ENCODE results near the gene NR1H3.
"Not testable (repeated sequence)": the region's sequence is repeated elsewhere in the genome, so short reads cannot be mapped to it uniquely, and the experiment has no call there.

The NR1H3 gene

DNA sequence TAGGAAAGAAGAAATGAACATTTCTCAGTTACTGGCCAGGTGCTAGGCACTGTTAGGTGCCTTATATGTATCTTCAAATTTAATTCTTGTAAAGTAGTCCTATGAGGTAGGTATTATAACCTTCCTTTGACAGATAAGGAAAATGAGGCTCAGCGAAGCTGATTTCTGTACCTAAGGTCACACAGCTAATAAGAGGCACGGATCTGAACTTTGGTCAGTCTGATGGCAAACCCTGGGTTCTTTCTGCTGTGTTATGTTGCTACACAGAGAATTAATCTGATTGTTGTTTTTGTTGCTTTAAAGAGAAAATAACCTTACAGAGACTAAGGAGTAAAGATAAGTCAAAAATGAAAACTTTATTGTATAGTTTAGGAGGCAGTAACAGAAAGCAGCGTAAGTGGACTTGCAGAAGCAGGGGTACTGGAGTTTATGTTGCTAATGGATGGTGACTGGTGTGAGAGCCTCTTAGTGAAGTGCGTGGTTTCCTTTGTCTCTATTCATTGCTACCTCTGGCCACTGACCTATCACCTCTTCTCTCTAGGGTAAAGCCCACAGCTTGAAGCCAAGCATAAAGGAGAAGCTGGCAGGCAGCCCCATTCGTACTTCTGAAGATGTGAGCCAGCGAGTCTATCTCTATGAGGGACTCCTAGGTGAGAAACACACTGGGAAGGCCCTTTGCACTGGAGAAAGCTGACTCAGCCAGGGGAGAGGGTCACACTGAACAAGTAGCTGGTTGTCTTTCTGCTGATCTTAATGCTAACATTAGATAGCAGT is 50.4 kb downstream of the NR1H3 start:
- no peak for DNase-seq

- no peak for DNase-seq
Measured at GRCh38 chr11:47314992-47315391, 57.2 kb downstream of the NR1H3 start.

DNA sequence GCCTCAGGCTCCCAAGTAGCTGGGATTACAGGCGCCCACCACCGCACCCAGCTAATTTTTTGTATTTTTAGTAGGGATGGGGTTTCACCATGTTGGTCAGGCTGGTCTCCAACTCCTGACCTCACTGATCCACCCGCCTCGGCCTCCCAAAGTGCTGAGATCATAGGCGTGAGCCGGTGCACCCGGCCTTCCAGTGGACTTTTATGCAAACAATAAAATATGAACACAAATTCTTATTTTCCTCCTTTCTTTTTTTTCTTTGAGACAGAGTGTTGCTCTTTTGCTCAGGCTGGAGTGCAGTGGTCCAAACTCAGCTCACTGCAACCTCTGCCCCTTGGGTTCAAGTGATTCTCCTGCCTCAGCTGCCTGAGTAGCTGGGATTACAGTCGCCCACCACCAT is 58.7 kb downstream of the NR1H3 start:
- DNase-seq, result not testable (repeated sequence)

DNA sequence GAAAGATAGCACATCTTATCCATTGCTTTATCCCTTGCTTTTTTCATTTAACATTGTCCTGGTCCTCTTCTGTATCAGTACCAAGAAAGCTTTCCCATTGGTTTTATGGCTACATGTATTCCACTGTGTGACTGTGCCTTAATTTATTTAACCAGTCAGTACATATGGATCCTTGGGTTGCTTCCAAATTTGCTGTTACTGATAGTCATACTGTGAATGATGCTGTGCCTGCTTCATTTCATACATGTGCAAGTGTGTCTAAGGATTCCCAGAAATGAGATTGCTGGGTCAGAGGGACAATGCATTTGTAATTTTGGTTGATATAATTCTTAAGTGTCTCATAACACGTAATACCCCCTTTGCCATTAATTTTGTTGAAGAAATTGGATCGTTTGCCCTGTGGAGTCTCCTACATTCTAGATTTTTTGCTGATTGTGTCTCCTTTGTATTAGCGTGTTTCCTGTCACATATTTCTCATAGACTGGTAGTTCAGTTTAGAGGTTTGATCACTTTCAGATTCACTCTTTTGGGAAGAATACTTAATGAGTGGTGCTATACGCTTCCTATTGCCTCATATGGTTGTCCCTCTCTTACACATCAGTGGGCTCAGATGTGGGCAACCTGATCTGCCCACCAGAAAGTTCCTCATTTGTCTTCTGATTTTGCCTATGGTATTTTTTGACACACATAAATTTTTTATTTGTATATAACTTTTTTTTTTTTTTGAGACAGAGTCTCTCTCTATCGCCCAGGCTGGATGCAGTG is 59.5 kb downstream of the NR1H3 start:
- DNase-seq, result no peak

DNA sequence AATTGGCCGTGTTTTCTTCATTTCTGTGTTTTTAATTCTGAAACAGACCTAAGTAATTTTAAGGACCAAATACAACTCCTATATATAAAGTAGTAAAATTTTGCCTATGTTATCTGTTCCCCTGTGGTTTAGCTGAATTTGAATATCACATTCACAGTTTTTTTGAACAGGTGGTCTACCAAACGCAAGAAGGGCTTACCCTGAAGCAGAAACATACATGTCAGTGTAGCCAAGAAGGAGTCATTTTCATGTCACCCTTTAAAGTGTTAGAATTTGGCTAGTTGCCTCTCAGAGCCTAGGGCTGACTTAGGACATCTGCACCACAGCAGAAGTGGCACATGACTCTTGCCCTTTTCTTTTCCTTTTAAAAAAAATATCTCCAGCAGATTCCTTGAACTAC is 60.4 kb downstream of the NR1H3 start:
- DNase-seq, result no peak

All from activated CD4-positive, CD25-positive, alpha-beta regulatory T cell treated with anti-CD3 and anti-CD28 coated beads, Interleukin-2, amount 50 U/mL, for 72 hours (primary cell).